ENCODE measurements around the gene OR4F15. TPM values are rescaled to one million over a fixed set of nuclear protein-coding genes. Genes with fewer than 3 reads are reported as not detected.

The OR4F15 gene
- total and polyA plus RNA-seq, 2 donors (not counting 1 experiment from before 2014, with no cell fraction given) = 0.17 TPM; not detected in 1

GRCh38 chr15:101844916-101845315, 32.9 kb downstream of the OR4F15 start:
- H3K27me3 ChIP-seq (ENCODE audit: control insufficient read depth, insufficient read depth, low read length) = no peaks in the 10 kb centered on the region
- TF ChIP-seq EZH2 (IDR thresholded peaks at IDR 0.05; ENCODE audit: low read length, missing control alignments) (no peak), CTCF (conservative IDR thresholded peaks at IDR 0.05 in 1 of 2, IDR thresholded peaks at IDR 0.05 in 1 of 2; ENCODE audit: low read depth in 1 of 2, low read length in 2 of 2) (no peak)
- H3K27ac ChIP-seq (ENCODE audit: insufficient read depth, low read length) = no peak overlapping the region
- no peaks in the 10 kb centered on the region for H4K20me1 ChIP-seq (ENCODE audit: control insufficient read depth, extremely low read depth, insufficient read depth, low read length)
- no peak overlapping the region for H3K4me2 ChIP-seq (ENCODE audit: extremely low read depth, insufficient read depth, low read length)
- H3K9ac ChIP-seq (ENCODE audit: insufficient read depth, low read length) = no peak overlapping the region
- H3K9me3 ChIP-seq (ENCODE audit: control insufficient read depth, insufficient read depth, low read depth, low read length) = no peaks in the 10 kb centered on the region
- no peak overlapping the region for H3K4me3 ChIP-seq (replicated peaks in 1 of 4; ENCODE audit: control extremely low read depth in 1 of 4, insufficient read depth in 1 of 4, low read depth in 3 of 4, low read length in 4 of 4)
- DNase-seq (ENCODE audit: low read depth in 2 of 2) = no peak
- H3K36me3 ChIP-seq (ENCODE audit: control insufficient read depth, insufficient read depth, low read length) = no peaks in the 10 kb centered on the region
- H3K4me1 ChIP-seq (ENCODE audit: control insufficient read depth, extremely low read depth, insufficient read depth, low read length) = no peaks in the 10 kb centered on the region
- no peak overlapping the region for H2AFZ ChIP-seq (ENCODE audit: low read length)
- no peaks in the 10 kb centered on the region for H3K79me2 ChIP-seq (ENCODE audit: control insufficient read depth, insufficient read depth, low read length)

- Histone ChIP-seq H3K27ac (ENCODE audit: insufficient read depth, low read length) (no peak overlapping the region), H3K4me2 (ENCODE audit: extremely low read depth, insufficient read depth, low read length) (no peak overlapping the region), H3K4me3 (replicated peaks in 1 of 4; ENCODE audit: control extremely low read depth in 1 of 4, insufficient read depth in 1 of 4, low read depth in 3 of 4, low read length in 4 of 4) (no peak overlapping the region), H3K9ac (ENCODE audit: insufficient read depth, low read length) (no peak overlapping the region), H4K20me1 (ENCODE audit: control insufficient read depth, extremely low read depth, insufficient read depth, low read length) (no peaks in the 10 kb centered on the region), H3K79me2 (ENCODE audit: control insufficient read depth, insufficient read depth, low read length) (no peaks in the 10 kb centered on the region), H3K9me3 (ENCODE audit: control insufficient read depth, insufficient read depth, low read depth, low read length) (no peaks in the 10 kb centered on the region), H3K27me3 (ENCODE audit: control insufficient read depth, insufficient read depth, low read length) (no peaks in the 10 kb centered on the region), H2AFZ (ENCODE audit: low read length) (no peak overlapping the region), H3K4me1 (ENCODE audit: control insufficient read depth, extremely low read depth, insufficient read depth, low read length) (no peaks in the 10 kb centered on the region), H3K36me3 (ENCODE audit: control insufficient read depth, insufficient read depth, low read length) (no peaks in the 10 kb centered on the region)
- TF ChIP-seq EZH2 (IDR thresholded peaks at IDR 0.05; ENCODE audit: low read length, missing control alignments) = no peak
- TF ChIP-seq CTCF (conservative IDR thresholded peaks at IDR 0.05 in 1 of 2, IDR thresholded peaks at IDR 0.05 in 1 of 2; ENCODE audit: low read depth in 1 of 2, low read length in 2 of 2) = no peak
- DNase-seq (ENCODE audit: low read depth in 2 of 2) = peak in 1 of 2 donors; percentile 4
Observed at GRCh38 chr15:101852356-101852755, 40.4 kb downstream of the OR4F15 start.

Other genes starting within 250 kb of the OR4F15 start
- gene TM2D3, start 159.8 kb upstream of the OR4F15 start, total RNA-seq = 46.2 and 71.5 TPM in 2 replicates
- 44.6 and 46.1 TPM in 2 replicates for gene TM2D3, start 159.8 kb upstream of the OR4F15 start, polyA plus RNA-seq
- 9.5 and 23.3 TPM in 2 replicates for gene TARS3, start 87.7 kb upstream of the OR4F15 start, total RNA-seq
- gene TARS3, start 87.7 kb upstream of the OR4F15 start, polyA plus RNA-seq = 4.3 and 6.2 TPM in 2 replicates
- gene OR4F6, start 8.7 kb upstream of the OR4F15 start, total RNA-seq = not detected in 2 replicates
- gene OR4F6, start 8.7 kb upstream of the OR4F15 start, polyA plus RNA-seq = not detected in 2 replicates

All from fibroblast of lung (primary cell).